ENCODE data around the gene PPP1R15B. TPM values are rescaled to one million over a fixed set of nuclear protein-coding genes. Genes with fewer than 3 reads are reported as not detected.

The PPP1R15B gene
- total RNA-seq, 1 donor from 2014 or later = 36.1 TPM

DNA sequence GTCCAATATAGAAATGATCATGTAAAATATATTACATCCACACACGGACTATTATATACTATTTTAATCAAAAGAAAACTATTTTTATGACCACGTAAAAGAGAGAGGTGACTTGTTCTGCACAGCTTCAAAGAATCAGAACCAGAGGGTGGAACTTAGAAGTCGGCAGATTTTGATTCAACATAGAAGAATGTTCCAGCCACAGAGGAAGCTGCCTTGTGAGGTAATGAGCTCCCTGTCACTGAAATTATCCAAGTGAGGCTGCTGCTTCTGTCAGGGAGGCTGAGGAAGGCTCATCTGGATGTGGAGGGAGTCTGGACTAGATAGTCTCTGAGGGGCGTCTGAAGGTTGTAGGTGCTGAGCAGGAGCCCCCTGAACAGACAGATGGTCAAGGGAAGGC lies 54.6 kb downstream of the PPP1R15B start:
- TF ChIP-seq, protein P1, sequence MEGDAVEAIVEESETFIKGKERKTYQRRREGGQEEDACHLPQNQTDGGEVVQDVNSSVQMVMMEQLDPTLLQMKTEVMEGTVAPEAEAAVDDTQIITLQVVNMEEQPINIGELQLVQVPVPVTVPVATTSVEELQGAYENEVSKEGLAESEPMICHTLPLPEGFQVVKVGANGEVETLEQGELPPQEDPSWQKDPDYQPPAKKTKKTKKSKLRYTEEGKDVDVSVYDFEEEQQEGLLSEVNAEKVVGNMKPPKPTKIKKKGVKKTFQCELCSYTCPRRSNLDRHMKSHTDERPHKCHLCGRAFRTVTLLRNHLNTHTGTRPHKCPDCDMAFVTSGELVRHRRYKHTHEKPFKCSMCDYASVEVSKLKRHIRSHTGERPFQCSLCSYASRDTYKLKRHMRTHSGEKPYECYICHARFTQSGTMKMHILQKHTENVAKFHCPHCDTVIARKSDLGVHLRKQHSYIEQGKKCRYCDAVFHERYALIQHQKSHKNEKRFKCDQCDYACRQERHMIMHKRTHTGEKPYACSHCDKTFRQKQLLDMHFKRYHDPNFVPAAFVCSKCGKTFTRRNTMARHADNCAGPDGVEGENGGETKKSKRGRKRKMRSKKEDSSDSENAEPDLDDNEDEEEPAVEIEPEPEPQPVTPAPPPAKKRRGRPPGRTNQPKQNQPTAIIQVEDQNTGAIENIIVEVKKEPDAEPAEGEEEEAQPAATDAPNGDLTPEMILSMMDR (IDR thresholded peaks at IDR 0.05) = no peak
- intact Hi-C loops (cut with DNase I) = no loop called here
- no peaks in the 10 kb centered on the region for H3K4me1 ChIP-seq
- H3K27me3 ChIP-seq = no peaks in the 10 kb centered on the region
- no peak overlapping the region for H3K27ac ChIP-seq
- no peaks in the 10 kb centered on the region for H3K9me3 ChIP-seq
- no peak overlapping the region for H3K4me3 ChIP-seq
- DNase-seq (ENCODE audit: low spot score in 2 of 2) = no peak
- no peaks in the 10 kb centered on the region for H3K36me3 ChIP-seq

DNA sequence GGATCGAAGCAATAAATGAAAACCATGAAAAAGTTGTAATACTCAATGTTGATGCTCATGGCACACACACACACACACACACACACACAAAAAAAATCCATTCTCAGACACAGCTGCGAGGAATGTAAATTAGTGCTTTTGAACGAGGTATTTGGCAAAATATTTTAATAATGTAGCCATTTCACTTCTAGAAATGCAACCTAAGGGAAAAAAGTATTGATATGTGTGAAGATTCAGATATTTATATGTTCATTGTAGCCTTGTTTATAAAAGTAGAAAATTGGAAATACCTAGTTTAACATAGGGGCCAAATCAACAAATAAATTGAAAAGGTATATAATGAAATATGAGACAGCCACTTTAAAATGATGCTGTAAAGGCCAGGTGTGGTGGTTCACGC lies 55.7 kb downstream of the PPP1R15B start:
- Histone ChIP-seq H3K9me3 (no peaks in the 10 kb centered on the region), H3K4me1 (no peaks in the 10 kb centered on the region), H3K4me3 (no peak overlapping the region), H3K27ac (no peak overlapping the region), H3K36me3 (no peaks in the 10 kb centered on the region), H3K27me3 (no peaks in the 10 kb centered on the region)
- DNase-seq (ENCODE audit: low spot score in 2 of 2) = no peak
- TF ChIP-seq, protein P1 (IDR thresholded peaks at IDR 0.05) = no peak
- intact Hi-C loops (cut with DNase I) = no loop called here

DNA sequence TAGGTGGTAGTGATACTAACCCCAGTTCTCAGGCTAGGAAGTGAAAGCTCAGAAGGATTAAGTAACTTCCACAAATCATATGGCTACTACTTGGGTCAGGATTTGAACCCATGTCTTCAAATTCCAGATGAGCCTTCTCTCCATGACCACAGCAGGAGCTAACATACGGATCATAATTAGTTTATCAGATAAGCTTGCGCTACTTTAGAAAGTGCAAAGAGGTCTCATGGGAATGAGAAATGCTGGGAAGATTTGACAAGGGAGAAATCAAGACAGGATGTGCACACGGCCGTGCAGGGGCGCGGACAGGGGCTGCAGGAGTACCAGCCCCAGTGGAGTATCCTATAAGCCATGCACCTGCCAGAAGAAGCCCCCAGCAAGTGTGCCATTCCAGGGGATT lies 57.0 kb downstream of the PPP1R15B start:
- intact Hi-C loops (cut with DNase I) = no loop called here
- Histone ChIP-seq H3K4me3 (no peak overlapping the region), H3K27me3 (no peaks in the 10 kb centered on the region), H3K9me3 (no peaks in the 10 kb centered on the region), H3K27ac (no peak overlapping the region), H3K36me3 (no peaks in the 10 kb centered on the region), H3K4me1 (no peaks in the 10 kb centered on the region)
- TF ChIP-seq, protein P1 (IDR thresholded peaks at IDR 0.05) = no peak
- no peak for DNase-seq (ENCODE audit: low spot score in 2 of 2)

Other genes with a start within 250 kb of the PPP1R15B start
- not detected for gene REN, start 245.5 kb downstream of the PPP1R15B start, total RNA-seq
- not detected for gene KISS1, start 215.3 kb downstream of the PPP1R15B start, total RNA-seq
- not detected for gene GOLT1A, start 197.8 kb downstream of the PPP1R15B start, total RNA-seq
- 4.9 TPM for gene PLEKHA6, start 51.9 kb downstream of the PPP1R15B start, total RNA-seq
- 129 TPM for gene PIK3C2B, start 83.0 kb upstream of the PPP1R15B start, total RNA-seq
- gene MDM4, start 104.6 kb upstream of the PPP1R15B start, total RNA-seq = 9.9 TPM

Measured in ascending aorta (tissue), 2 donors.